Neural cell (in vitro differentiated cells): ENCODE results near the gene OSBP2.
"Not testable (repeated sequence)": the region's sequence is repeated elsewhere in the genome, so short reads cannot be mapped to it uniquely, and the experiment has no call there.

Experiments
- CTCF ChIP-seq: fragments of 450-650 bp; IDR thresholded peaks from 2 replicates; pipeline ENCODE4 v1.5.1; 2014; ENCODE audit warnings: antibody characterized with exemption, mild to moderate bottlenecking, moderate library complexity; ENCODE audit not compliant: poor library complexity, severe bottlenecking
- RAD21 ChIP-seq: fragments of 450-650 bp; conservative IDR thresholded peaks from 2 replicates; pipeline ENCODE4 v1.6.1; 2014; ENCODE audit warnings: antibody characterized with exemption, mild to moderate bottlenecking, moderate library complexity
- SMC3 ChIP-seq: fragments of 450-650 bp; conservative IDR thresholded peaks from 2 replicates; pipeline ENCODE4 v1.6.1; 2014; ENCODE audit warnings: antibody characterized with exemption, mild to moderate bottlenecking, moderate library complexity; ENCODE audit not compliant: poor library complexity

GRCh38 chr22:30740007-30740406 lies 45.3 kb downstream of the OSBP2 start:
- TF ChIP-seq CTCF, SMC3, RAD21: not testable (repeated sequence)
